Measurements from ENCODE around the gene MPND. TPM values are rescaled to one million over a fixed set of nuclear protein-coding genes. Genes with fewer than 3 reads are reported as not detected.

Gene MPND
- total and polyA plus RNA-seq, 4 donors = 10.8 to 47.4 (median 27.8) TPM

GRCh38 chr19:4371247-4372164, 28.1 kb downstream of the MPND start:
- no peaks in the 10 kb centered on the region for H3K9me3 ChIP-seq (ENCODE audit: control insufficient read depth, insufficient read depth, low read length)
- WGBS (ENCODE audit: insufficient coverage) = 57% methylated on average over 25 of the region's 31 CpGs
- DNase-seq (ENCODE audit: low read depth in 4 of 6, low spot score in 6 of 6) = peak in 1 of 6 donors; percentile 32
- H3K4me1 ChIP-seq (ENCODE audit: control insufficient read depth, insufficient read depth, low read length) = peaks cover 93% of the 10 kb centered on the region
- no peaks in the 10 kb centered on the region for H3K27me3 ChIP-seq (ENCODE audit: control insufficient read depth, insufficient read depth, low read length)
- H3K27ac ChIP-seq (ENCODE audit: low read depth, low read length) = peak overlapping the region; percentile 89
- H3K36me3 ChIP-seq (ENCODE audit: control insufficient read depth, insufficient read depth, low read length) = peaks cover 72% of the 10 kb centered on the region
- H3K4me3 ChIP-seq (ENCODE audit: low read depth, low read length) = no peak overlapping the region

GRCh38 chr19:4372165-4373012, 29.0 kb downstream of the MPND start:
- 85% methylated on average over 19 of the region's 22 CpGs for WGBS (ENCODE audit: insufficient coverage)
- peaks cover 100% of the 10 kb centered on the region for H3K4me1 ChIP-seq (ENCODE audit: control insufficient read depth, insufficient read depth, low read length)

GRCh38 chr19:4373013-4373367, 29.6 kb downstream of the MPND start:
- H3K4me3 ChIP-seq (ENCODE audit: low read depth, low read length) = no peak overlapping the region
- peak overlapping the region; percentile 89 for H3K27ac ChIP-seq (ENCODE audit: low read depth, low read length)
- DNase-seq (ENCODE audit: low read depth in 4 of 6, low spot score in 6 of 6) = no peak
- H3K27me3 ChIP-seq (ENCODE audit: control insufficient read depth, insufficient read depth, low read length) = no peaks in the 10 kb centered on the region
- peaks cover 72% of the 10 kb centered on the region for H3K36me3 ChIP-seq (ENCODE audit: control insufficient read depth, insufficient read depth, low read length)
- H3K9me3 ChIP-seq (ENCODE audit: control insufficient read depth, insufficient read depth, low read length) = no peaks in the 10 kb centered on the region
- WGBS (ENCODE audit: insufficient coverage) = 78% methylated on average over 4 of the region's 8 CpGs
- H3K4me1 ChIP-seq (ENCODE audit: control insufficient read depth, insufficient read depth, low read length) = peaks cover 100% of the 10 kb centered on the region

More at GRCh38 chr19:4372165-4373012, 29.0 kb downstream of the MPND start:
- peak in 1 of 6 donors; percentile 14 for DNase-seq (ENCODE audit: low read depth in 4 of 6, low spot score in 6 of 6)
- H3K9me3 ChIP-seq (ENCODE audit: control insufficient read depth, insufficient read depth, low read length) = no peaks in the 10 kb centered on the region
- H3K27me3 ChIP-seq (ENCODE audit: control insufficient read depth, insufficient read depth, low read length) = no peaks in the 10 kb centered on the region
- peaks cover 72% of the 10 kb centered on the region for H3K36me3 ChIP-seq (ENCODE audit: control insufficient read depth, insufficient read depth, low read length)
- H3K27ac ChIP-seq (ENCODE audit: low read depth, low read length) = peak overlapping the region; percentile 89
- no peak overlapping the region for H3K4me3 ChIP-seq (ENCODE audit: low read depth, low read length)

- WGBS (ENCODE audit: insufficient coverage) = 30% methylated on average over 25 of the region's 25 CpGs
- H3K4me3 ChIP-seq (ENCODE audit: low read depth, low read length) = no peak overlapping the region
- H3K9me3 ChIP-seq (ENCODE audit: control insufficient read depth, insufficient read depth, low read length) = no peaks in the 10 kb centered on the region
- peak in 3 of 6 donors; percentile 42 to 85 (median 75) for DNase-seq (ENCODE audit: low read depth in 4 of 6, low spot score in 6 of 6)
- no peaks in the 10 kb centered on the region for H3K27me3 ChIP-seq (ENCODE audit: control insufficient read depth, insufficient read depth, low read length)
- H3K4me1 ChIP-seq (ENCODE audit: control insufficient read depth, insufficient read depth, low read length) = peaks cover 93% of the 10 kb centered on the region
- H3K36me3 ChIP-seq (ENCODE audit: control insufficient read depth, insufficient read depth, low read length) = peaks cover 73% of the 10 kb centered on the region
- peak overlapping the region; percentile 89 for H3K27ac ChIP-seq (ENCODE audit: low read depth, low read length)
Observed at GRCh38 chr19:4373601-4374497, 30.5 kb downstream of the MPND start.

- 65% methylated on average over 24 of the region's 27 CpGs for WGBS (ENCODE audit: insufficient coverage)
- Histone ChIP-seq H3K27ac (ENCODE audit: low read depth, low read length) (peak overlapping the region; percentile 89), H3K4me1 (ENCODE audit: control insufficient read depth, insufficient read depth, low read length) (peaks cover 90% of the 10 kb centered on the region), H3K4me3 (ENCODE audit: low read depth, low read length) (no peak overlapping the region), H3K36me3 (ENCODE audit: control insufficient read depth, insufficient read depth, low read length) (peaks cover 74% of the 10 kb centered on the region), H3K9me3 (ENCODE audit: control insufficient read depth, insufficient read depth, low read length) (no peaks in the 10 kb centered on the region), H3K27me3 (ENCODE audit: control insufficient read depth, insufficient read depth, low read length) (no peaks in the 10 kb centered on the region)
- DNase-seq (ENCODE audit: low read depth in 4 of 6, low spot score in 6 of 6) = no peak
Observed at GRCh38 chr19:4374498-4375163, 31.3 kb downstream of the MPND start.

GRCh38 chr19:4375164-4376027, 32.0 kb downstream of the MPND start:
- H3K4me1 ChIP-seq (ENCODE audit: control insufficient read depth, insufficient read depth, low read length) = peaks cover 90% of the 10 kb centered on the region
- no peak overlapping the region for H3K4me3 ChIP-seq (ENCODE audit: low read depth, low read length)
- WGBS (ENCODE audit: insufficient coverage) = 44% methylated on average over 13 of the region's 16 CpGs
- H3K36me3 ChIP-seq (ENCODE audit: control insufficient read depth, insufficient read depth, low read length) = peaks cover 73% of the 10 kb centered on the region
- peak overlapping the region; percentile 89 for H3K27ac ChIP-seq (ENCODE audit: low read depth, low read length)
- DNase-seq (ENCODE audit: low read depth in 4 of 6, low spot score in 6 of 6) = peak in 2 of 6 donors; percentile 73 to 86
- H3K9me3 ChIP-seq (ENCODE audit: control insufficient read depth, insufficient read depth, low read length) = no peaks in the 10 kb centered on the region
- no peaks in the 10 kb centered on the region for H3K27me3 ChIP-seq (ENCODE audit: control insufficient read depth, insufficient read depth, low read length)

- H3K27ac ChIP-seq (ENCODE audit: low read depth, low read length) = peak overlapping the region; percentile 89
- 70% methylated on average over 13 of the region's 16 CpGs for WGBS (ENCODE audit: insufficient coverage)
- H3K4me1 ChIP-seq (ENCODE audit: control insufficient read depth, insufficient read depth, low read length) = peaks cover 90% of the 10 kb centered on the region
- no peak for DNase-seq (ENCODE audit: low read depth in 4 of 6, low spot score in 6 of 6)
- H3K36me3 ChIP-seq (ENCODE audit: control insufficient read depth, insufficient read depth, low read length) = peaks cover 67% of the 10 kb centered on the region
- H3K9me3 ChIP-seq (ENCODE audit: control insufficient read depth, insufficient read depth, low read length) = no peaks in the 10 kb centered on the region
- no peak overlapping the region for H3K4me3 ChIP-seq (ENCODE audit: low read depth, low read length)
- H3K27me3 ChIP-seq (ENCODE audit: control insufficient read depth, insufficient read depth, low read length) = no peaks in the 10 kb centered on the region
Observed at GRCh38 chr19:4376028-4376670, 32.8 kb downstream of the MPND start.

- Histone ChIP-seq H3K4me1 (ENCODE audit: control insufficient read depth, insufficient read depth, low read length) (peaks cover 90% of the 10 kb centered on the region), H3K4me3 (ENCODE audit: low read depth, low read length) (no peak overlapping the region), H3K27me3 (ENCODE audit: control insufficient read depth, insufficient read depth, low read length) (no peaks in the 10 kb centered on the region), H3K36me3 (ENCODE audit: control insufficient read depth, insufficient read depth, low read length) (peaks cover 62% of the 10 kb centered on the region), H3K27ac (ENCODE audit: low read depth, low read length) (peak overlapping the region; percentile 89), H3K9me3 (ENCODE audit: control insufficient read depth, insufficient read depth, low read length) (no peaks in the 10 kb centered on the region)
- DNase-seq (ENCODE audit: low read depth in 4 of 6, low spot score in 6 of 6) = no peak
- 56% methylated on average over 10 of the region's 10 CpGs for WGBS (ENCODE audit: insufficient coverage)
Observed at GRCh38 chr19:4376671-4376990, 33.3 kb downstream of the MPND start.
